H1 (cell line): ENCODE results near the gene SLC25A34. TPM values are rescaled to one million over a fixed set of nuclear protein-coding genes. Genes with fewer than 3 reads are reported as not detected.

Experiments
- CTCF ChIA-PET: fragments of 300-600 bp; sonication (Branson Sonifier 250); formaldehyde crosslinking; loops from one replicate; lab custom pipeline; 2021; ENCODE audit not compliant: partially characterized antibody; lab: Charles Lee
- POLR2A ChIA-PET: fragments of 300-600 bp; sonication (Branson Sonifier 250); formaldehyde crosslinking; loops from one replicate; lab custom pipeline; 2021; ENCODE audit warnings: inconsistent platforms; ENCODE audit not compliant: partially characterized antibody; lab: Charles Lee
- DNase-seq, 2 experiments: peaks; one replicate each; pipeline versions ENCODE4 v3.0.0 to v3.0.0-alpha.2; 2010 to 2022; ENCODE audit warnings: low spot score in 2 of 2, low read depth in 1 of 2, mixed read lengths in 1 of 2
- FAIRE-seq: peaks from 2 replicates; lab custom pipeline; 2011; peaks lifted over from hg19 to GRCh38; lab: Jason Lieb, UNC
- H2AFZ ChIP-seq: 2 replicates; pipeline ENCODE4 v1.8.1; 2012; ENCODE audit warnings: low read length, inconsistent platforms
- H2AK5ac ChIP-seq: 2 replicates; pipeline ENCODE4 v1.6.1; 2013; ENCODE audit warnings: low read depth, low read length
- H2BK120ac ChIP-seq: replicated peaks from 2 replicates; pipeline ENCODE3; 2013; ENCODE audit warnings: low read depth, low read length, inconsistent platforms
- H2BK12ac ChIP-seq: 2 replicates; pipeline ENCODE4 v1.6.1; 2013; ENCODE audit warnings: low read depth, low read length
- H2BK15ac ChIP-seq: 2 replicates; pipeline ENCODE4 v1.6.1; 2013; ENCODE audit warnings: low read length
- H2BK20ac ChIP-seq: 2 replicates; pipeline ENCODE4 v1.6.1; 2013; ENCODE audit warnings: low read length
- H2BK5ac ChIP-seq: 2 replicates; pipeline ENCODE4 v1.6.1; 2013; ENCODE audit warnings: low read depth, low read length
- H3K14ac ChIP-seq: 2 replicates; pipeline ENCODE4 v1.6.1; 2013; ENCODE audit warnings: inconsistent platforms; ENCODE audit not compliant: insufficient read length
- H3K18ac ChIP-seq: 2 replicates; pipeline ENCODE4 v1.6.1; 2013; ENCODE audit warnings: low read length; ENCODE audit errors: extremely low read depth
- H3K23ac ChIP-seq: 2 replicates; pipeline ENCODE4 v1.6.1; 2013; ENCODE audit warnings: inconsistent platforms; ENCODE audit not compliant: insufficient read length
- H3K23me2 ChIP-seq: 2 replicates; pipeline ENCODE4 v1.6.1; 2013; ENCODE audit warnings: low read depth, low read length
- H3K27ac ChIP-seq: 2 replicates; pipeline ENCODE4 v1.6.1; 2011; ENCODE audit warnings: low read depth, low read length, inconsistent platforms
- H3K27me3 ChIP-seq, 4 experiments: replicated peaks in 1 of 4; 1 replicate in 1 of 4; 2 replicates in 3 of 4; pipeline versions ENCODE4 v1.6.1 to v1.8.1; 2011 to 2013; ENCODE audit warnings: low read length in 3 of 4, mild to moderate bottlenecking in 3 of 4, inconsistent platforms in 2 of 4, mixed read lengths in 2 of 4, moderate library complexity in 1 of 4; ENCODE audit not compliant: control insufficient read depth in 3 of 4, insufficient read depth in 3 of 4; ENCODE audit errors: extremely low read depth in 1 of 4
- H3K36me3 ChIP-seq, 4 experiments: 2 replicates each; pipeline versions ENCODE4 v1.6.1 to v1.8.1; 2011 to 2013; ENCODE audit warnings: mild to moderate bottlenecking in 4 of 4, low read length in 3 of 4, moderate library complexity in 2 of 4, control low read depth in 1 of 4, inconsistent platforms in 1 of 4; ENCODE audit not compliant: insufficient read depth in 4 of 4, control insufficient read depth in 2 of 4
- H3K4ac ChIP-seq: replicated peaks from 2 replicates; pipeline ENCODE3; 2013; ENCODE audit warnings: low read length, low read depth, mixed read lengths, inconsistent platforms; ENCODE audit not compliant: insufficient read length
- H3K4me1 ChIP-seq, 4 experiments: replicated peaks in 1 of 4; 1 replicate in 1 of 4; 2 replicates in 3 of 4; pipeline versions ENCODE4 v1.6.1 to v1.8.1; 2011 to 2013; ENCODE audit warnings: low read length in 3 of 4, inconsistent platforms in 2 of 4, mixed read lengths in 1 of 4; ENCODE audit not compliant: insufficient read depth in 4 of 4, control insufficient read depth in 3 of 4
- H3K4me2 ChIP-seq, 2 experiments: 2 replicates each; pipeline versions ENCODE4 v1.6.1 to v1.8.1; 2011 to 2013; ENCODE audit warnings: low read depth in 2 of 2, low read length in 2 of 2, control low read depth in 1 of 2, inconsistent platforms in 1 of 2, mild to moderate bottlenecking in 1 of 2; ENCODE audit not compliant: insufficient read depth in 1 of 2
- H3K4me3 ChIP-seq, 4 experiments: fragments of 200-600, 300-600 bp in 1 of 4; sonication (generic), shearing (Covaris generic), sonication (Bioruptor Twin) in 1 of 4; 2 replicates each; pipeline versions ENCODE4 v1.5.1 to v1.8.1; 2011 to 2016; ENCODE audit warnings: low read length in 4 of 4, low read depth in 3 of 4, control low read depth in 2 of 4, inconsistent platforms in 2 of 4, mild to moderate bottlenecking in 2 of 4, mixed read lengths in 1 of 4, moderate library complexity in 1 of 4; ENCODE audit not compliant: insufficient read depth in 2 of 4; ENCODE audit errors: extremely low read depth in 1 of 4
- H3K56ac ChIP-seq: replicated peaks from 2 replicates; pipeline ENCODE3; 2013; ENCODE audit warnings: low read depth, mild to moderate bottlenecking, mixed read lengths, low read length, inconsistent platforms; ENCODE audit not compliant: insufficient read length
- H3K79me1 ChIP-seq: 2 replicates; pipeline ENCODE4 v1.6.1; 2013; ENCODE audit warnings: low read depth, low read length, control low read depth
- H3K79me2 ChIP-seq, 2 experiments: 2 replicates each; pipeline versions ENCODE4 v1.6.1 to v1.8.1; 2012 to 2013; ENCODE audit warnings: low read length in 2 of 2, mild to moderate bottlenecking in 2 of 2, inconsistent platforms in 1 of 2; ENCODE audit not compliant: insufficient read depth in 2 of 2, control insufficient read depth in 1 of 2
- H3K9ac ChIP-seq, 4 experiments: replicated peaks in 1 of 4; 1 replicate in 1 of 4; 2 replicates in 3 of 4; pipeline versions ENCODE4 v1.6.1 to v1.8.1; 2011 to 2013; ENCODE audit warnings: low read depth in 3 of 4, low read length in 3 of 4, control low read depth in 2 of 4, mild to moderate bottlenecking in 2 of 4, moderate library complexity in 2 of 4, inconsistent platforms in 1 of 4; ENCODE audit errors: extremely low read depth in 1 of 4
- H3K9me3 ChIP-seq, 2 experiments: 2 replicates each; pipeline versions ENCODE4 v1.6.1 to v1.8.1; 2012 to 2013; ENCODE audit warnings: mild to moderate bottlenecking in 2 of 2, moderate library complexity in 2 of 2, control low read depth in 1 of 2, inconsistent platforms in 1 of 2, low read depth in 1 of 2, low read length in 1 of 2, mixed read lengths in 1 of 2; ENCODE audit not compliant: insufficient read depth in 2 of 2
- H4K20me1 ChIP-seq, 2 experiments: replicated peaks in 1 of 2; 2 replicates each; pipeline versions ENCODE3 to v1.8.1; 2011 to 2013; ENCODE audit warnings: inconsistent platforms in 2 of 2, low read length in 2 of 2, mild to moderate bottlenecking in 1 of 2; ENCODE audit not compliant: insufficient read depth in 2 of 2, control insufficient read depth in 1 of 2
- H4K5ac ChIP-seq: 2 replicates; pipeline ENCODE4 v1.6.1; 2013; ENCODE audit warnings: low read length, low read depth, mixed read lengths, inconsistent platforms; ENCODE audit not compliant: insufficient read length
- H4K8ac ChIP-seq: 2 replicates; pipeline ENCODE4 v1.8.0; 2013; ENCODE audit warnings: mild to moderate bottlenecking, moderate library complexity, low read length, inconsistent platforms; ENCODE audit not compliant: insufficient read depth; ENCODE audit errors: extremely low read depth
- H4K91ac ChIP-seq: replicated peaks from 2 replicates; pipeline ENCODE3; 2013; ENCODE audit warnings: low read length, mixed read lengths, inconsistent platforms; ENCODE audit not compliant: insufficient read length
- ASH2L ChIP-seq: fragments of 200-600, 300-600 bp; sonication (generic); IDR thresholded peaks from one replicate; pipeline ENCODE4 v1.7.1; 2017; ENCODE audit warnings: low read length
- BCL11A ChIP-seq, 2 experiments: IDR thresholded peaks; one replicate each; pipeline ENCODE4 v1.6.1; 2011; ENCODE audit warnings: low read depth in 2 of 2, low read length in 2 of 2, mild to moderate bottlenecking in 2 of 2
- CHD2 ChIP-seq: IDR thresholded peaks from 2 replicates; pipeline ENCODE4 v1.6.1; 2012; ENCODE audit warnings: low read length, improper control_type of control experiment
- CTBP2 ChIP-seq: IDR thresholded peaks from 2 replicates; pipeline ENCODE4 v1.7.0; 2011; ENCODE audit warnings: borderline replicate concordance, mild to moderate bottlenecking, moderate library complexity, mixed read lengths, low read length; ENCODE audit not compliant: insufficient read depth, insufficient read length
- FOSL1 ChIP-seq: IDR thresholded peaks from 2 replicates; pipeline ENCODE4 v1.6.1; 2011; ENCODE audit warnings: mild to moderate bottlenecking, low read depth, low read length, moderate library complexity; ENCODE audit not compliant: insufficient read depth
- POLR2AphosphoS5 ChIP-seq: IDR thresholded peaks from 2 replicates; pipeline ENCODE4 v1.6.1; 2011; ENCODE audit warnings: low read depth, low read length
- POU5F1 ChIP-seq: IDR thresholded peaks from 2 replicates; pipeline ENCODE4 v1.6.1; 2011; ENCODE audit warnings: low read depth, mild to moderate bottlenecking, low read length, moderate library complexity
- SIN3A ChIP-seq, 2 experiments: IDR thresholded peaks in 1 of 2; conservative IDR thresholded peaks in 1 of 2; 2 replicates each; pipeline ENCODE4 v1.6.1; 2011 to 2012; ENCODE audit warnings: low read length in 2 of 2, improper control_type of control experiment in 1 of 2, low read depth in 1 of 2, mild to moderate bottlenecking in 1 of 2
- SIRT6 ChIP-seq: IDR thresholded peaks from one replicate; pipeline ENCODE4 v1.7.1; 2012; ENCODE audit warnings: low read length, inconsistent platforms
- SP1 ChIP-seq: IDR thresholded peaks from 2 replicates; pipeline ENCODE4 v1.6.1; 2011; ENCODE audit warnings: low read depth, low read length
- SRF ChIP-seq: IDR thresholded peaks from 2 replicates; pipeline ENCODE4 v1.6.1; 2011; ENCODE audit warnings: mild to moderate bottlenecking, low read depth, low read length, moderate library complexity
- WGBS, 2 experiments: shearing (Covaris generic) in 1 of 2; methylation state at CpG; one replicate each; pipeline versions ENCODE4 v1.1.6 to v1.1.7; 2013 to 2015; ENCODE audit warnings: low lambda C conversion rate in 2 of 2, mixed read lengths in 2 of 2, inconsistent platforms in 1 of 2, low coverage in 1 of 2, missing lambda C conversion rate in 1 of 2; ENCODE audit not compliant: insufficient replicate concordance in 2 of 2, insufficient coverage in 1 of 2, insufficient read length in 1 of 2; ENCODE audit errors: extremely low coverage in 1 of 2, missing lambda C conversion rate in 1 of 2; 5-methylcytosine and 5-hydroxymethylcytosine counted together
- polyA plus RNA-seq, 7 experiments: library from polyadenylated mRNA; depleted of rRNA in 3 of 7; stranded (reverse) in 5 of 7; unstranded in 2 of 7; fragments of >200 nt in 5 of 7; fragments of 200-250 nt in 2 of 7; gene quantifications; 1 replicate in 5 of 7; 2 replicates in 1 of 7; 4 replicates in 1 of 7; pipeline versions ENCODE4 v1.2.1 to v1.2.3, GENCODE V29; 2011 to 2013; ENCODE audit warnings: missing spikeins in 2 of 7, mixed read lengths in 2 of 7
- total RNA-seq: library from RNA; stranded (reverse); fragmentation: NEBNext Ultra II Directional; extraction: Animal tissue kit (Norgen Biotek cat#: 25700); gene quantifications from 2 replicates; pipeline ENCODE4 v1.2.1, GENCODE V29; 2021
- TF ChIP-seq, protein P1 (sequence below): IDR thresholded peaks from 2 replicates; pipeline ENCODE4 v1.6.1; 2011; ENCODE audit warnings: low read depth, mild to moderate bottlenecking, low read length; ENCODE audit not compliant: insufficient read depth

Gene SLC25A34
- total and polyA plus RNA-seq, 2 of the 8 experiments (the other 6 are each of a cell fraction or from before 2014, with no cell fraction given) = 0.48 to 0.62 TPM

DNA sequence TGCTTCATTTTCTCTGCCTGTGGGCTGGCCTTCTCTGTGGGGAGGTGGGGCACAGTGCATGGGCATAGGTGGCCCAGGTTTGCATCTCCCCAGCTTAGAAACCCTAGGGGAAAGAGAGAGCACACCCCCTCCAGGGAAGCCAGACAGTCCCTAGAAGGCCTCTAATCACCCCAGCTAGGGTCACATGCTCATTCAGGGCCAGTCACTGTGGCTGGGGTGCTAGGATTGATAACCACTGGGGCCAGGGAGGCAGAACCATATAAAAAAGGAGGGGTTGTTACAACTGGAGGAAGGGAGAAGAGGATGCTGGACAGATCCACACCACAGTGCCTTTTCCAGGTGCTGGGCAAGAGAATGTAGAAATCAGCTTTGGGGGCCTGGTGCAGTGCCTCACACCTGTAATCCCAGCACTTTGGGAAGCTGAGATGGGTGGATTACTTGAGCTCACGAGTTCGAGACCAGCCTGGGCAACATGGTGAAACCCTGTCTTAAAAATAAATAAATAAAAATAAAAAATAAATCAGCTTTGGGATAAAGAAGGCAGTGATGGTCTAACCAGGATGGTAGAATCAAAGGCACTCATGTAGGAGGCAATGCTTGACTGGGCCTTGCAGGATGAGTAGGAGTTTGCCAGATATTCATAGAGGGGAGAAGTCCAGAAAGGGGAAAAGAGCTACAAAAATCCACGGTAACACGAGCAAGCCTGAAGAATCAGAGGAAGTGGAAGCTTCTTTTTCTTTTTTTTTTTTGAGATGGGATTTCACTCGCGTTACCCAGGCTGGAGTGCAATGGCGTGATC lies 42.0 kb downstream of the SLC25A34 start:
- no peak overlapping the region for H3K9ac ChIP-seq
- H3K18ac ChIP-seq = no peak overlapping the region
- H4K5ac ChIP-seq = no peak overlapping the region
- no peak for DNase-seq
- ChIA-PET POLR2A (interaction anchor here (0.9 to 6.3 kb wide), 5 partner anchors 9 to 29 kb away, joined by 3 to 33 read pairs (median 10); no protein-coding TSS in a partner anchor), CTCF (interaction anchor here (0.7 to 1.8 kb wide), 3 partner anchors 10 to 45 kb away, joined by 3 to 6 read pairs (median 4); no protein-coding TSS in a partner anchor)
- H3K56ac ChIP-seq = no peak overlapping the region
- no peak overlapping the region for H3K4ac ChIP-seq
- H3K79me2 ChIP-seq = no peaks in the 10 kb centered on the region
- FAIRE-seq = no peak
- no peak overlapping the region for H2AFZ ChIP-seq
- no peak overlapping the region for H4K8ac ChIP-seq
- H2AK5ac ChIP-seq = no peak overlapping the region
- H3K4me2 ChIP-seq = no peak overlapping the region
- no peak overlapping the region for H2BK5ac ChIP-seq
- no peak overlapping the region for H3K23ac ChIP-seq
- no peaks in the 10 kb centered on the region for H3K27me3 ChIP-seq
- H2BK12ac ChIP-seq = no peak overlapping the region
- H2BK15ac ChIP-seq = no peak overlapping the region
- H4K91ac ChIP-seq = no peak overlapping the region
- no peak overlapping the region for H3K27ac ChIP-seq
- H4K20me1 ChIP-seq = peaks cover 3 to 4% of the 10 kb centered on the region in 2 experiments
- WGBS, 2 experiments = 91% methylated on average over 7 of the region's 7 CpGs; no CpG with 5 or more reads in 1 of the 2 experiments
- peaks cover 25 to 69% (median 47%) of the 10 kb centered on the region in 4 experiments for H3K36me3 ChIP-seq
- no peak overlapping the region for H2BK20ac ChIP-seq
- no peak overlapping the region for H3K4me3 ChIP-seq
- H3K79me1 ChIP-seq = 0 out of 2 replicates have a peak, but pooled peaks cover 3% of the 10 kb centered on the region
- H3K14ac ChIP-seq = no peak overlapping the region
- H2BK120ac ChIP-seq = no peak overlapping the region
- H3K4me1 ChIP-seq = no peaks in the 10 kb centered on the region
- H3K9me3 ChIP-seq = no peaks in the 10 kb centered on the region
- H3K23me2 ChIP-seq = no peaks in the 10 kb centered on the region
- TF ChIP-seq CTBP2 (no peak), SP1 (no peak), FOSL1 (no peak), SIN3A (conservative IDR thresholded peaks at IDR 0.05 in 1 of 2, IDR thresholded peaks at IDR 0.05 in 1 of 2; ENCODE audit: low read depth in 1 of 2, low read length in 2 of 2) (no peak), SIRT6 (no peak), POLR2AphosphoS5 (no peak), CHD2 (no peak), SRF (no peak), ASH2L (no peak), POU5F1 (no peak), BCL11A (IDR thresholded peaks at IDR 0.05; ENCODE audit: low read depth in 2 of 2, low read length in 2 of 2) (no peak)
- TF ChIP-seq, protein P1, sequence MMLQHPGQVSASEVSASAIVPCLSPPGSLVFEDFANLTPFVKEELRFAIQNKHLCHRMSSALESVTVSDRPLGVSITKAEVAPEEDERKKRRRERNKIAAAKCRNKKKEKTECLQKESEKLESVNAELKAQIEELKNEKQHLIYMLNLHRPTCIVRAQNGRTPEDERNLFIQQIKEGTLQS = no peak
